ENCODE results near the gene ZSWIM8.

- TF ChIP-seq, protein P1, sequence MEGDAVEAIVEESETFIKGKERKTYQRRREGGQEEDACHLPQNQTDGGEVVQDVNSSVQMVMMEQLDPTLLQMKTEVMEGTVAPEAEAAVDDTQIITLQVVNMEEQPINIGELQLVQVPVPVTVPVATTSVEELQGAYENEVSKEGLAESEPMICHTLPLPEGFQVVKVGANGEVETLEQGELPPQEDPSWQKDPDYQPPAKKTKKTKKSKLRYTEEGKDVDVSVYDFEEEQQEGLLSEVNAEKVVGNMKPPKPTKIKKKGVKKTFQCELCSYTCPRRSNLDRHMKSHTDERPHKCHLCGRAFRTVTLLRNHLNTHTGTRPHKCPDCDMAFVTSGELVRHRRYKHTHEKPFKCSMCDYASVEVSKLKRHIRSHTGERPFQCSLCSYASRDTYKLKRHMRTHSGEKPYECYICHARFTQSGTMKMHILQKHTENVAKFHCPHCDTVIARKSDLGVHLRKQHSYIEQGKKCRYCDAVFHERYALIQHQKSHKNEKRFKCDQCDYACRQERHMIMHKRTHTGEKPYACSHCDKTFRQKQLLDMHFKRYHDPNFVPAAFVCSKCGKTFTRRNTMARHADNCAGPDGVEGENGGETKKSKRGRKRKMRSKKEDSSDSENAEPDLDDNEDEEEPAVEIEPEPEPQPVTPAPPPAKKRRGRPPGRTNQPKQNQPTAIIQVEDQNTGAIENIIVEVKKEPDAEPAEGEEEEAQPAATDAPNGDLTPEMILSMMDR (IDR thresholded peaks at IDR 0.05) = no peak
- TF ChIP-seq POLR2AphosphoS5 (IDR thresholded peaks at IDR 0.05; ENCODE audit: insufficient read depth in 1 of 2, low read depth in 1 of 2) (no peak), POLR2A (IDR thresholded peaks at IDR 0.05) (no peak)
Measured at GRCh38 chr10:73808021-73808815, 22.8 kb downstream of the ZSWIM8 start.
